GM18861 (cell line): ENCODE data around the gene ARCN1.

Experiments
- ATAC-seq: cut with Tn5 transposase; IDR thresholded peaks from one replicate; pipeline ENCODE4 v1.9.1; 2021; ENCODE audit not compliant: unreplicated experiment

Gene ARCN1

DNA sequence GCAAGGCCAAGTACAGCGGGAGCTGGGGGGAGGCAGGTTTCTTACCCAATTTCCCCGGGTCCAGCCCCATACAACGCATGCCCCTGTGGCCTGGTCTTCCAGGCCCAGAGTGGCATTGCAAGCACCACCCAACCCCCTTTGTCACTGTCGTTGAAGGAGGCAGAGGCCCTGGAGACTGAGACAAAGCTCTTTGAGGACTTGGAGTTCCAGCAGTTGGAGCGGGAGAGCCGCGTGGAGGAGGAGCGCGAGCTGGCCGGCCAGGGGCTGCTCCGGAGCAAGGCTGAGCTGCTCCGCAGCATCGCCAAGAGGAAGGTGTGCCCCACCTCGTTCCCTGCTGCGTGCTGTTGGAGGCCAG, 63.0 kb downstream of the ARCN1 start:
- ATAC-seq: no peak

DNA sequence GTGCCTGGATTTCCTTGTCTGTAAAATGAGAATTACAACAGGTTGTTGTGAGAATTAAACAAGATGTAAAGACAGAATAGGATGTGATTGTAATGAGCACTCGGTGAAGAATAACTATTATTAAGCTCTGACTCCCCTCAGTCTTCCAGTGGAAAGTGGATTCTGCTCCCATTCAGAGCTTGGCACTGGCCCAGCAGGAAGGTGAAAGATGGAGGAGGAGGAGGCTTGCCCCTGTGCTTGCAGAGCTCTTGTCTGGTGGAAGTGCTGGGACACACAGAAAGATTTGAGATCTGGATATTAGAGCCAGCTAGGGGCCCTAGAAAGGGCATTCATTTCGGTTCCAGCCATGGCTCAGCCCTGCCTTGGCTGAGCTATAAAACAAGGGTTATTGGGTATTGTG, 63.4 kb downstream of the ARCN1 start:
- ATAC-seq: no peak

DNA sequence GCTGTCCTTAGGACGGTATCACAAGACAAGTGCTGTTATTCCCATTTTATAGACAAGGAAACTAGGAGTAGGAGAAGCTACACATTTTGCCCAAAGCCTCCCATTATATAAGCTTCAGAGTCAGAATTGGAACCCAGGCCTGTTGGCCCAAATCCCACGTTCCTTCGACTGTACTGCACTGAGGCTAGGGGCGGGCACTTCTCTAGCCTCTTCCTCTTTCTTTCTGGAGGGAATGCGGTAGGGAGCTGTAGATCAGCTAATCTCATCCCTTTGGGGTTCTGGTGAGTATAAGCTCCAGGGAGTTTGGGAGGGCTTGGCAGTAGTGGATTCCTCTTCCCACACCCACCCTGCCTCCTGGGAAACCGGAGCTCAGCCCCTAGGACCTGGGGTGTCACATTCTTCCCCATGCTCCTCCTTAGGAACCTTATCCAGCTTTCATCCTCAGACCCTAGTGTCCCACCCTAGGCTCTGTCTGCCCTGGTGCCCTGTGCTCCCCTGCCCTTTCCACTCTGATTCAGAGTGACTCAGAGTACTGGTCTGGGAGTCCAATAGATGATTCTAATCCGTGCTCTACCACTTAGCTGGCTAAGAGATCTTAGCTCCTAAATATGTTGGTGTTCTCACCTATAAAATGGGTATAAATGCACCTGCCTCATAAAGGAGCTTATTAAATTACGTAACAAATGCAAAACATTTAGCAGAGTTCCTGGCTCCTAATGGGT, 64.5 kb downstream of the ARCN1 start:
- no peak for ATAC-seq

DNA sequence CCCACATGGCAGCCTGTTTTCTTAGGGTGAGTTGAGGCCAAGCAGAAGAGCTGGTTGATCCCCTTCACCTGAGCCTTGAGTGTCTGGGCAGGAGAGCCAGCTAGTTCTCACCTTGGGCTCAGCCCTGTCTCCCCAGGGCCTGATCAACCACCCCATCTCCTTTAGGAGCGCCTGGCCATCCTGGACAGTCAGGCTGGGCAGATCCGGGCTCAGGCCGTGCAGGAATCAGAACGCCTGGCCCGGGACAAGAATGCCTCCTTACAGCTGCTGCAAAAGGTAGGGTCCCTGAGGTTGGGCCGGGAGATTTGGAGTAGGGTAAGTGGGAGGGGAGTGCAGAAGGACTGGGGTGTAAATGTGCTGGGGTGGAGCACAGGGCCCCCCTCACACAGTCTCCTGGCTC, 66.5 kb downstream of the ARCN1 start:
- no peak for ATAC-seq

DNA sequence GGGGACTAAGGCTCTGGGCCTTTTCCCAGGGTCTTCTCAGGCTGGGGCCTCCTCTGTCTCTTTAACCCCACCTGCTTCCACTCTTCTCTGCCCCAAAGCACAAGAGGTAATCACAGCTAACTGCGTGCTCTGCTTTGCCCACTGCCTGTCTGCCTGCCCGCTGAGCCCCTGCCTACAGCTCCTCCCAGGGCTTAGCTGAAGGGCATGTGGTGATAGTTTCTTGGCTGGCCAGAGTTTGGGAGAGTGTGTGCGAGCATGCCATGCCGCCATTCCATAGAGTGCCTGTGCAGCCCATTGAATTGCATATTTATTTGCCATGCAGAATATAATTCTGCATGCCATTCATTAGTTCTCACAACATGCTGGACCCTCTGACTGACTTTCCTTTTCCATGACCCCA, 67.7 kb downstream of the ARCN1 start:
- no peak for ATAC-seq

DNA sequence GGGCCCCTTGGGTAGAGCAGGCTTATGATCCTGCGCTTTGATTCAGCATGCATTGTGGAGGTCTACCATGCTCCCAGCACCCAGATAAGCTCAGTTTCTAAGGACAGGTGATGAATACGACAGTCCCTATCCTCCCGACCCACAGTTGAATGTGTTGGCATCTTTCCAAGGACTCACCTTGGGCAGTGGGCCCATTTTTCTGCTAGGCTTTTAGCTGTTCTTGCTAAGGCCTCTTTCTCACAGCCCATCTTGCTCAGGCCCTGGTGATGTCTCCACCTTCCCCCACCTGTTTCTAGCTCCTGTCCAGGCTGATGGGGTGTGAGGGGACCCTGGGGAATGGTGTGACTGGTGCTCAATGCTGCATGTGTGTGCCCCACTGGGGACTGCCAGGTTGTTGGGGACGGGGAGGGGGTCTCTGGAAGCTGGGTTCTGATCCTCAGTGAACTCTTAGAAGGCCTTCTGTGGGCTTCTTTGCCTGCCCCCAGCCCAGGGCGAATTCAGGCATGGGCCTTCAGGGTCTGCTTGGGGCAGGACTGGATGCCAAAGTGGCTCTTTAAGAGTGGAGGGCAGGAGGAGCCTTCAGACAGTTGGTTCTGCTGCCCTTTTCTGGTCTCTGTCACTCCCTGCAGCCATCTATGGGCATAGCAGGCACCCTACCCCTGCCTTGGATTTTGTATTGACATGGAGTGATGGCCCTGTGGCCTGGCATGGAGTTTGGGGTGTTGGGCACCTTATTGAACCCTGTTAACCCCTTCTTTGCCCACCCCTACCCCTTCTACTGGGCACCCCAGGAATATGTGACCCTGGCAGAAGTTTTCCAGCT, 68.3 kb downstream of the ARCN1 start:
- no peak for ATAC-seq

DNA sequence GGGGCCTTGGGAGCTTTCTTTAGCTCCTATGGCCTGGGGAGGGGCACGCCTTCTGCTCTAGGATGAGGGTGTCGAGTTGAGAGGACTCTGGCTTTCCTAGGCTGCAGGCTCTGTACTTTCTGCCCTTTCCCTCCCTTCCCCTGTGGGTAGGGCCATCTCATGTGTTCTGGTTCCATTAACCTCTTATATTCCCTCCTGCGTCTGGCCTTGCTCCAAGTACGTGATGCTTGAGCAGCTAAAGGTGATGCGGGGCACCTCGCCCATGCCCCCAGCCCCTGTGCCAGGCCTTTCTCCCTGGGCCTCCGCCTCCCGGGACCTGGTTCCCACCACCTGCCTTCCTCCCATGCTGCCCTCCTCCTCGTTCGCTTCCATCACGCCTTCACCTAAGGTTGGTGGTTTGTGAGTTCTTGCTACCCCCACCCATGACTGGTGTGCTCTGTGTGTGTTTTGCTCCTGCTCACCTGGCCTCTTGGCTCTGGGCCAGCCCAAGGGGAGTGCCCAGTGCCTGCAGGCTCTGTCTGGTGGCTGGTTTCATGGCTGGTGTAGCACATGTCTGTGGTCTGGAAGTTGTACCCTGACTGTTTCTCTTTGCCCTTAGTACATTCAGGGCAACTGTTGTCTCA, 69.3 kb downstream of the ARCN1 start:
- ATAC-seq: no peak

DNA sequence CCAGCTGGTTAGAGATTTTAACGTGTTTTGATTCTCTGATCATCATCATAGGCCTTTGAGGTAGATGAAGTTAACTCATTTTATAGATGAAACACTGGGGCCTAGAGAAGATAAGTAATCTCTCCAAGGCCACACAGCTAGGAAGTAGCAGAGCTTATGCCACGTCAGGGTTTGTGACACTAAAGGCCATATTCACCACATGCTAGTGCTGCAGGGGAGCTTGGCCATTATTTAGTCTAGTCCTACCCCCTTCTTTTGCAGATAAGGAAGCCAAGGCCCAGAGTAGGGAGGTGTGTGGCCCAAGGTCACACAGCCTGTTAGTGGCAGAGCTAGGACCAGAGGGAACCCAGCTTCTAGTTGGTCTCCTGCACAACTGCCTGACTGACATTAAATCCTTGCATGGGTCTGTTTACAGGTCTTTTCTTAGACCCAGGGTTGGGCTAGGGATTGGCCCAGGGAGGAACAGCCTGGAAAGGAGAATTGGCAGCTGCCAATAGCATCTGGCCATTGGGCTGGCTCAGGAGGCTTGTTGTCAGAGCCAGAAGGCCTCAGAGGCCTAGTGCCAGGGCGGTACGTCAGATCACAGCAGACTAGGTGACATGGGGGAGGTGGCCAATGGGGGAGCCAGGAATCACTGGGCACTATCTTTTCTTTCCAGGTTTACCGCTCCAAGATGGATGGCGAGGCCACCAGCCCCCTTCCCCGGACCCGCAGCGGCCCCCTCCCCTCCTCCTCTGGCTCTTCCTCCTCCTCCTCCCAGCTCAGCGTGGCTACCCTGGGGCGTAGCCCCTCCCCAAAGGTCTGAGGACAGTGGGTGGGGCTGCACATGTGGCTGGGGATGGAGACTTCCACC, 71.2 kb downstream of the ARCN1 start:
- no peak for ATAC-seq

DNA sequence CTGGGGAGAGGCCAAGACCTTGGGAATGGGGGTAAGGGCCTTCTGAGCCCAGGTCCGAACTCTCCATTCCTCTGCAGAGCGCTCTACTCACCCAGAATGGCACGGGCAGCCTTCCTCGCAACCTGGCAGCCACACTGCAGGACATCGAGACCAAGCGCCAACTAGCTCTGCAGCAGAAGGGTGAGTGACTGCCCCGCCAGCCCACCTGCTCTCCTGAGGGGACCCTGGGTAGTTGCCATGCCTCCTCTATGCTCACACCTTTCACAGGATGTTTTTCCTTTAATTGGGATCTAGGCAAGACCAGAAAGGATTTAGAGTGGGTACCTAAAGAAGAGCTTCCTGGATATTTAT, 71.8 kb downstream of the ARCN1 start:
- no peak for ATAC-seq

DNA sequence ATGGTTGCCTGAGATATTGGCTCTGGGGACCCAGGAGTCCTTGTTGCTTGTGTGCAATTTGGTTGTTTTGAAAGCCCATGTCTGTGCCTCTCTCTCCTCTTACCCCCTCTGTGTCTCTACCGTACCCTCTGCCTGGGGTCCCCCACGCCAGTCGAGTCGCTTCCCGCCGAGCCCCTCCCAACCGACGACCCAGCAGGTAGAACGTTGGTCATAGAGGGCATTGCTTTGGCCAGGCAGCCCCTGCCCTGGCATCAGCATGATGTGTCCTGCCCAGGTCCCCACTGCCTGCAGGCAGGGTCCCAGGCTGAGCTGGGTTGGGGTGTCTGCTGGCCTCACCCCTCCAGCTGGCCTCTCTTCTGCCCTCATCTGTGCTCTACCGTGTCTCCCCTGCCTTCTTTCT, 72.3 kb downstream of the ARCN1 start:
- ATAC-seq: no peak

DNA sequence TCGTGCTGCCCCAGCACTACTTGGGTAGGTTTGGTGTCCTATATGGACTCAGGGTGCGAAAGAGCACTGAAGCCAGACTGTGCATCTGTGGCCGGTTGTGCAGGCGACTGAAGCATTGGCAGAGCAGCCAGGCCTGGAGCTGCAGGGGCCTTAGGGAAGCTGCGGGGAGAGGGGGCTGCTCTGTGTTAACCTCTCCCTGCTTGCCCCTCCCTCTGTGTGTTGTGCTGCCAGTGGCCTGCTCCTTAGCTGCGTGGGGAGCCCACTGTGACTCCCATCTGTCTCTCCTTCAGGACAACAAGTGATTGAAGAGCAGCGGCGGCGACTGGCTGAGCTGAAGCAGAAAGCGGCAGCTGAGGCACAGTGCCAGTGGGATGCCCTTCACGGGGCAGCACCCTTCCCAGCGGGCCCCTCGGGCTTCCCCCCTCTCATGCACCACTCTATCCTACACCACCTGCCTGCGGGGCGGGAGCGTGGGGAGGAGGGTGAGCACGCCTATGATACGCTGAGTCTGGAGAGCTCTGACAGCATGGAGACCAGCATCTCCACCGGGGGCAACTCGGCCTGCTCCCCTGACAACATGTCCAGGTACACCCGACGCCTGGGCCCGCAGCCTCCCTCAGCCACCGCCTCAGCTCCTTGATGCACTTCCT, 73.0 kb downstream of the ARCN1 start:
- ATAC-seq: no peak

DNA sequence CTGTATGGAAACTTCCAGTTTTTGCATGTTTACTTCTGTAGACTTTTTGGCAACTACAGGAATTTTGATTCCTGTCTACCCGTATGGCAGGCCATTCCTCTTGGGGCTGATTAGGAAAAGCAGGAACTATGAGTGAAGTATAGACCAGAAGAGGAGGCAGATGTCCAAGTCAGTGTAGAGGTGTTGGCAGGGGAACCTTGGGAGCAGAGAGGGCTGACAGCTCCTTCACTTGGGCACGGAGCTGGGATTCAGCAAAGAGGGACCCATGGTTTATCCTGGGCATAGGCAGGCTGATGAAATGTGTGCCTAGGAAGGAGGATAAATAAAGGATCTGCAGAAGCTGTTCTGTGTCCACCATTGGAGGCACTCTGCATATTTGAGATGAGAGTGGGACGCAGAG, 74.2 kb downstream of the ARCN1 start:
- ATAC-seq: no peak

DNA sequence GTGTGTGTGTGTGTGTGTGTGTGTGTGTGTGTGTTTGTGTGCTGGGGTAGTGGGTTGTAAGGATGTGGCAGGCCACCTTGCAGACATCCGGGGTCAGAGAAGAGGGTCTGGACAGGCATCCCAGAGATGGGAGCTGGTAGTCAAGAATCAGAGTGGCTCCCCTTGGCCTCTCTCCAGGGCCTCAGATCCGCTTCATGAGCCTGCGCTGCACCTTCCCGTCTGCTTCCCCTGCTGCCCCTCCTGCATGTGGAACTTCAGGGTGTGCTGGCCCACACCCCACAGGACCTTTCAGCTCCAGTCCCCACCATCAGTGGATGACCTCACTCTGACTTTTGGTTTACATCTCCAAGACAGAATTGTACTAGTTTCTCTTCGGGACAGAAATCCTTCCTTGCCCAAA, 76.1 kb downstream of the ARCN1 start:
- ATAC-seq: no peak

DNA sequence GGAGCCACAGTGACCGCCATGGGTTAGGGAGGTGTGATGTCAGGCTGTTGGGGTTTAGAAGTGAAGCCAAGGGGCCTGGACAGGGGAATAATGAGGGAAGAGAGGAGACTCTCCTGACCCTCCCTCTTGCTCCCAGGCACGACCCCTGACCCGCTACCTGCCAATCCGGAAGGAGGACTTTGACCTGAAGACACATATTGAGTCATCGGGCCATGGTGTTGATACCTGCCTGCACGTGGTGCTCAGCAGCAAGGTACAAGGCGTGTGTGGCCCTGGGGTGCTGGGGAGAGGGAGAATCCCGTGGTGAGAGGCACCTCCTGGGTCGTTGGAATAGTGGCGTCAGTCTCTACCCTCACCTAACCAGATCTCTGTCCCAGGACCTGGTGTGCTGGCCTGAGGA, 77.7 kb downstream of the ARCN1 start:
- ATAC-seq: no peak

DNA sequence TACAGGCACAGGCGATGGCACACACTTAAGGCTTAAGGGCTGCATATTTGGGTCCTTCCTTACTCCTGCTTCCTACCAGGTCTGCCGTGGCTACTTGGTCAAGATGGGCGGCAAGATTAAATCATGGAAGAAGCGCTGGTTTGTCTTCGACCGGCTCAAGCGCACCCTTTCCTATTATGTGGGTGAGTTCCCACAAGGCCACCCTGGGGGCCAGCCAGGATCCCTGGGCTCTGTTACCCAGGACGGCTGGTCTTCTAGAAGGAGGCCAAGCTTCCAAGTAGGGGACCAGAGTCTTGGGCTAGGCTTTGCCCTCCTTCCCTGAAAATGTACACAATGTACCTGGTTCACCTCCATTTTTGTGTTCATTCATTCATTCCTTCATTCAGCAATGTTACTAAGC, 78.2 kb downstream of the ARCN1 start:
- ATAC-seq: no peak

DNA sequence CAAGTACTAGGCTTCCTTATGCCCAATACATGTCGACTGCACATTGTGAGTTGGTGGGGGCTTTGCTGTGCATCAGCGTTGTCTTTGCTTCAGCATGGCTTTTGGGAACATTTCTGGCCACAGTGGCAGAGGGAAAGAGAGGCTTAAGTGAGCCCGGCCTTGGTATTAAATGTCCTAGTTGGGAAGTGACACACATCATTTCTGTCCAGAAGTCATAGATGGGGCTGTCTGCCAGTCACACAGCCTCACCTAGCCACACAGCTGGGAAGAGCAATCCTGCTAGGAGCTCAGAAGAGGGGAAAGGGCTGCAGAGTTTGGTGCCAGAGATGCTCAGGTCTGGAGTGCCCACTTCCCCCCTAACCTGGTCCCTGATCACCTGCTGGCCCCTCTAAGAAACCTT, 79.6 kb downstream of the ARCN1 start:
- no peak for ATAC-seq
